ENCODE measurements around the gene BNIP3.

The BNIP3 gene

GRCh38 chr10:132011024-132011423 is 29.3 kb upstream of the BNIP3 start:
- H3K27ac ChIP-seq: no peak overlapping the region
- H3K4me3 ChIP-seq: no peak overlapping the region

GRCh38 chr10:132010483-132010882 is 28.8 kb upstream of the BNIP3 start:
- H3K27ac ChIP-seq: no peak overlapping the region
- no peak overlapping the region for H3K4me3 ChIP-seq
- DNase-seq (ENCODE audit: low spot score): no peak
- no peak for TF ChIP-seq CTCF (IDR thresholded peaks at IDR 0.05)

More at GRCh38 chr10:132011024-132011423, 29.3 kb upstream of the BNIP3 start:
- no peak for TF ChIP-seq CTCF (IDR thresholded peaks at IDR 0.05)
- no peak for DNase-seq (ENCODE audit: low spot score)

- Histone ChIP-seq H3K4me3 (no peak overlapping the region), H3K27ac (no peak overlapping the region)
- no peak for TF ChIP-seq CTCF (IDR thresholded peaks at IDR 0.05)
- DNase-seq (ENCODE audit: low spot score): no peak
These were observed 27.9 kb upstream of the BNIP3 start for GRCh38 chr10:132009575-132009974.

GRCh38 chr10:132007681-132008080 is 26.0 kb upstream of the BNIP3 start:
- TF ChIP-seq CTCF (IDR thresholded peaks at IDR 0.05): no peak
- no peak overlapping the region for H3K27ac ChIP-seq
- H3K4me3 ChIP-seq: no peak overlapping the region
- no peak for DNase-seq (ENCODE audit: low spot score)

GRCh38 chr10:132006966-132007365 is 25.2 kb upstream of the BNIP3 start:
- DNase-seq (ENCODE audit: low spot score): no peak
- no peak overlapping the region for H3K27ac ChIP-seq
- TF ChIP-seq CTCF (IDR thresholded peaks at IDR 0.05): no peak

GRCh38 chr10:132005147-132005546 is 23.4 kb upstream of the BNIP3 start:
- TF ChIP-seq CTCF (IDR thresholded peaks at IDR 0.05): no peak
- H3K4me3 ChIP-seq: no peak overlapping the region
- no peak for DNase-seq (ENCODE audit: low spot score)
- H3K27ac ChIP-seq: no peak overlapping the region

More at GRCh38 chr10:132006966-132007365, 25.2 kb upstream of the BNIP3 start:
- H3K4me3 ChIP-seq: no peak overlapping the region

GRCh38 chr10:132004052-132004451 is 22.3 kb upstream of the BNIP3 start:
- Histone ChIP-seq H3K4me3 (no peak overlapping the region), H3K27ac (no peak overlapping the region)
- TF ChIP-seq CTCF (IDR thresholded peaks at IDR 0.05): no peak
- no peak for DNase-seq (ENCODE audit: low spot score)
